HG02623 (cell line): ENCODE data around the gene SMARCAD1.

Source experiments
- ATAC-seq: cut with Tn5 transposase; IDR thresholded peaks from one replicate; pipeline ENCODE4 v1.9.1; 2021; ENCODE audit warnings: moderate library complexity; ENCODE audit not compliant: unreplicated experiment

Gene SMARCAD1, protein sequence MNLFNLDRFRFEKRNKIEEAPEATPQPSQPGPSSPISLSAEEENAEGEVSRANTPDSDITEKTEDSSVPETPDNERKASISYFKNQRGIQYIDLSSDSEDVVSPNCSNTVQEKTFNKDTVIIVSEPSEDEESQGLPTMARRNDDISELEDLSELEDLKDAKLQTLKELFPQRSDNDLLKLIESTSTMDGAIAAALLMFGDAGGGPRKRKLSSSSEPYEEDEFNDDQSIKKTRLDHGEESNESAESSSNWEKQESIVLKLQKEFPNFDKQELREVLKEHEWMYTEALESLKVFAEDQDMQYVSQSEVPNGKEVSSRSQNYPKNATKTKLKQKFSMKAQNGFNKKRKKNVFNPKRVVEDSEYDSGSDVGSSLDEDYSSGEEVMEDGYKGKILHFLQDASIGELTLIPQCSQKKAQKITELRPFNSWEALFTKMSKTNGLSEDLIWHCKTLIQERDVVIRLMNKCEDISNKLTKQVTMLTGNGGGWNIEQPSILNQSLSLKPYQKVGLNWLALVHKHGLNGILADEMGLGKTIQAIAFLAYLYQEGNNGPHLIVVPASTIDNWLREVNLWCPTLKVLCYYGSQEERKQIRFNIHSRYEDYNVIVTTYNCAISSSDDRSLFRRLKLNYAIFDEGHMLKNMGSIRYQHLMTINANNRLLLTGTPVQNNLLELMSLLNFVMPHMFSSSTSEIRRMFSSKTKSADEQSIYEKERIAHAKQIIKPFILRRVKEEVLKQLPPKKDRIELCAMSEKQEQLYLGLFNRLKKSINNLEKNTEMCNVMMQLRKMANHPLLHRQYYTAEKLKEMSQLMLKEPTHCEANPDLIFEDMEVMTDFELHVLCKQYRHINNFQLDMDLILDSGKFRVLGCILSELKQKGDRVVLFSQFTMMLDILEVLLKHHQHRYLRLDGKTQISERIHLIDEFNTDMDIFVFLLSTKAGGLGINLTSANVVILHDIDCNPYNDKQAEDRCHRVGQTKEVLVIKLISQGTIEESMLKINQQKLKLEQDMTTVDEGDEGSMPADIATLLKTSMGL

DNA sequence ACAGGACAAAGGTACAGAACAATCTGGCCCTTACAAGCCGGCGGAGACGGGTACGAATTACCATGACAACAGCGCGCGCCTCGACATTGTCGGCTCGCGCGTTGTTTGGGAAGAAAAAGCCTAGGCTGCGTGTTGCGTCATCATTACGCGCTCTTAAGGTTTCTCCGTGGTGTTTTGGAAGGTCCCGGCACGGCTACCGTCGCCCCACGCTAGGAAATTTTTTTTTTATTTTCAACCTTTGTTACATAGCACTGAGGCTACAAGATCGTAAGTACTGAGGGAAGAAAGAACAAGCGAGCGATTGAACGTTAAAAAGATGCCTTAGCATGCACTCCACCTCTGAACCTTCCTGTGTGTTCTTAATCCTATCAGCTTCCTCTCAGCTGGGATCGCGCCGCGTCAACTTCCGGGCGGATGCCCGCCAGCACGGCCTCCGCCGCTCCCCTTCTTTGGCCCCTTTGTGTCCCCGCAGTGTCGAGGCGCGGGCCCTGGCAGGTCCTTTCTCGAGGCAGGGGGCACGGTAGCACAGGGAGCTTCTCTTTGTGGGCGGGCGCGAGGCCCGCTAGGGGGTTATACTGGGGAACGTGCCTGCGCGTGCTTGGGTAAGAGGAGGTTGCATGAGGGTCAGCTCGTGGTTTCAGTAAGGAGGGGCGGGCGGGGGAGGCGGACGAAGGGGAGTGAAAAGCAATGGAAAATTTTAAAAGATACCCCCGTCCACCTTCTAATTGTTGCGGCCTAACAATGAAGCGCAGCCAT, at the start of gene SMARCAD1:
Gene SMARCAD1 (plus strand): TSS at position 397 of the 756 bp plus-strand sequence. CDS start 530 bp downstream, outside the sequence.
- peak; percentile 93 for ATAC-seq

GRCh38 chr4:94158883-94159282, 48.8 kb upstream of the SMARCAD1 start:
- ATAC-seq = no peak

DNA sequence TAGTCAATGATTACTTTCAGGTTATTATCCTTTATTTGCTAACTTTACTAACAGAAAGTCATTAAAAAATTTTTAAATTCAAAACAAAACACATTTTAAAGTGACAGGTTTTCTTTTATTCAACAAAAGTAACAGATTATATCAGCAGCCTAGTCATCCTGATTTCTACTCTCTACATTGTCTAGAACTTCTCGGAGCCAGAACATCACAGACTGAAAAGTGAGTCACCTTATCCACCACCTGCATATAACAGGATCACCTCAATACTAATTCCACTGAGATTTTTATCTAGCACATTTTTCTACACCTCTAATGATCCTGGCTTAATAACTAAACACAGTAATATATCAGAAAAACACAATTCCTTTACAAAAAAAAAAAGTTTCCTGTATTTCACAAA, 47.9 kb upstream of the SMARCAD1 start:
- ATAC-seq = no peak

DNA sequence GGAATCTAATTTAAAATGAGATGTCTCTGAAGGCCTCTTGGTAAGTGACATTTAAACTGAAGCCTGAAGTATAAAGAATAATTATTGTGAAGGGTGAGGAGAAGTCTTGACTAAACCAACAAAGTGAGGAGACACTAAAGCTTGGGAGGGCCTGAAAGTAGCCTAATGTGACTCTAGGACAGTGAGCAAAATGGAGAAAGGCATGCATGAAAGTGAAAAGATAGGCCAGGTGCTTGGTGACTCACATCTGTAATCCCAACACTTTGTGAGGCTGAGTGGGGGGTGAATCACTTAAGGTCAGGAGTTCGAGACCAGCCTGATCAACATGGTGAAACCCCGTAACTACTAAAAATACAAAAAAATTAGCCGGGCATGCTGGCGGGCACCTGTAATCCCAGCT, 46.9 kb upstream of the SMARCAD1 start:
- ATAC-seq = no peak

DNA sequence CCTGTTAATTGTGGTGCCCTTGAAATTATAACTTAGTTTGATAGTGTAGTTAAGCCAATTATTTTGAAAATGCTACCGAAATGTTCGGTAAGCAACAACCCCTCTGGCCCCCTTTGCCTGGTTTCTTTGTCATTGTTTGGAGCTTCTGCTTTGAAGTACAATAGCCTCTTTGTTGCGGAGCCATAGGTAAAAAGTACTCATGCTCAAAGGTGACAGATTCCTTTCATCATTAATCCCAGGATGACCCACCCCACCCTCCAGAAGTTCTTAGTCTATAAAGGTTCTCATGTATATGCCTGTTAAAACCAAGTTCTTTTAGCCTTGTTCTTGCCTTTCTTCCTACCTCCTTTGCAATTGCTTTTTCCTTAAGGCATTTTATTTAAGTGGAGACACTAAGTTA, 42.4 kb upstream of the SMARCAD1 start:
- no peak for ATAC-seq

- no peak for ATAC-seq
These were observed 39.3 kb upstream of the SMARCAD1 start for GRCh38 chr4:94168321-94168720.

DNA sequence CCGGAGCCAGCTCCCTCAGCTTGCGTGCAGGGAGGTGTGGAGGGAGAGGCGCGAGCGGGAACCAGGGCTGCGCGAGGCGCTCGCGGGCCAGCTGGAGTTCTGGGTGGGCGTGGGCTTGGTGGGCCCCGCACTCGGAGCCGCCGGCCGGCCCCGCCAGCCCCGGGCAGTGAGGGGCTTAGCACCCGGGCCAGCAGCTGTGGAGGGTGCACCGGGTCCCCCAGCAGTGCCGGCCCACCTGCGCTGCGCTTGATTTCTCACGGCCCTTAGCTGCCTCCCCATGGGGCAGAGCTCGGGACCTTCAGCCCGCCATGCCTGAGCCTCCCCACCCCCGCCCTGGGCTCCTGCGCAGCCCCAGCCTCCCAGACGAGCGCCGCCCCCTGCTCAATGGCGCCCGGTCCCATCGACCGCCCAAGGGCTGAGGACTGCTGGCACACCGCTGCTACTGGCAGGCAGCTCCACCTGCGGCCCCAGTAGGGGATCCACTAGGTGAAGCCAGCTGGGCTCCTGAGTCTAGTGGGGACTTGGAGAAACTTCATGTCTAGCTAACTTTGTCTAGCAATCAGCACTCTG, 37.8 kb upstream of the SMARCAD1 start:
- no peak for ATAC-seq

DNA sequence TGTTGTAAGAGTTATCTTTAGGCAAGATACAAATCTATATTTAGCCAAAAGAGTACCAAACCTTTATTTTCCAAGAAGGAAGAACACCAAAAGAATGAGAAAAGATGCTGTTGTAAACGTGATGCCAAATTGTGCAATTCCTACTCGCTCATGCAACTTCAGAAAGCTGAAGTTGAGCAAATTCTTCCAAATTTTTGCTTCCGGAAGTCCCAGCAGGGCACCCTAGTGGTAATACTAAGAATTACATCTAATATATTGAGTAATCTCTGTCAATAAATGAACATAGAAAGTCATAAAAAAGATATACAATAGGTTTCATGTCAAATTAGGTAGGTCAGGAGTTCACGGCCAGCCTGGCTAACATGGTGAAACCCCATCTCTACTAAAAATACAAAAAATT, 36.0 kb upstream of the SMARCAD1 start:
- no peak for ATAC-seq

- ATAC-seq = no peak
These were observed 32.0 kb upstream of the SMARCAD1 start for GRCh38 chr4:94175553-94176261.

GRCh38 chr4:94177822-94178221, 29.8 kb upstream of the SMARCAD1 start:
- no peak for ATAC-seq

GRCh38 chr4:94181815-94182214, 25.9 kb upstream of the SMARCAD1 start:
- no peak for ATAC-seq

DNA sequence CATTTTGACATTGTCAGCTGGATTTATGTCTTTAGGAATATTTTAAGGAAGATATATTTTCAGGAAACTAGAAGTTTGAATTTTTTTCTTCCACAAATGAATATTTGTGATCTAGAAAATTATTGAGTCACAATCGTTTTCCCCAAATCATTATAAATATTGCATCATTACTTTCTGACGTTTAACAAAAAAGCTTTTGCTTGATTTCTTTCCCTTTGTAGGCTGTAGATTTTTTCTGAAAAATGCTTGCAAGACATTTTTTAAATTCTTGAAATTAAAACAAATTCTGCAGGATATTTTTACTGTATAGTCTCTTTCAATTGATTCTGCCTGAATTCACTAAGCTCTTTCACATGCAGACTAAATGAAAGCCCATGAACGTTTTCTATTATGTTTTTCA, 4.9 kb upstream of the SMARCAD1 start:
- no peak for ATAC-seq

GRCh38 chr4:94208266-94208665, 601 bp downstream of the SMARCAD1 start:
- ATAC-seq = no peak

GRCh38 chr4:94208918-94209317, 1.3 kb downstream of the SMARCAD1 start:
- ATAC-seq = no peak

GRCh38 chr4:94211861-94212260, 4.2 kb downstream of the SMARCAD1 start:
- no peak for ATAC-seq

DNA sequence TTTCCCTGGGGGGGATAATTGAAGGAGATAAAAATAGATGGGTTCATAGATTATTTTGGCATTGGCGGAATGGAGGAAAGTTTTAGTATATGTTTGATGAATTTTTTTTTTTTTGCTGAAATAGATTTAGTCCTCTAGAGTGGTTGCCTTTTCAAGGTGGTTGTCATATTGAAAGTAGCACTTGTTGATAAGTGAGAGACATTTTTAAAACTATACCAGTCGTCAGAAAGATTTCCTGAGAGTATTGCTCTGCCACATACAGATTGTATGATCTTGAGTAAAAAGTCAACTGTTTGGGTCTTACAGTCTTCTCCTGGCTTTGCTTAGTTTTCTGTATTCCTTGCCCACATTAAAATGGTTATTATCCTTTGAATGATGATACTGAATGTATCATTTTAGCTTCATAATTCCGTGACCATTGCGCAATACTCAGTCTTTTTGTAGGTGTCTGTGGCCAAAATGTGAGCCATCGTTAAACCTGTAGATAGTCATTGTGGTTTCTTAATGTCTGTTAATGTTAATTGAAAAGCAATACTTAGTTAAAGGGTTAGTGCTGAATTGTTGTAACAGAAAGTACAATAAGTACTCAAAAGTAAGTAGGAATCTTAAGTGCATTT, 7.1 kb downstream of the SMARCAD1 start:
- ATAC-seq = no peak

DNA sequence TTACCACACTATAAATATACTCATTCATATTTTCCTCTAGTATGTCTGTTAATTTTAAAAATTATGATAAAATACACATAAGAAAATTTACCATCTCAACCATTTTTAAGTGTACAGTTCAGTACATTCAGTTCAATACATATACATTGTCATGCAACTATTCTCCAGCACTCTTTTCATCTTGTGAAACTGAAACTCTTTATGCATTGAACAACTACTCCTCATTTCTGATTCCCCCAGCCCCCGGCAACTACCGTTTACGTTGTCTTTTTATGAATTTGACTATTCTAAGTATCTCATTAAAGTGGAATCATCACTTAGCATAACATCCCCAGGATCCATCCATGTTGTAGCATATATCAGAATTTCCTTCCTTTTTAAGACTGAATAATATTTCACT, 8.7 kb downstream of the SMARCAD1 start:
- no peak for ATAC-seq

DNA sequence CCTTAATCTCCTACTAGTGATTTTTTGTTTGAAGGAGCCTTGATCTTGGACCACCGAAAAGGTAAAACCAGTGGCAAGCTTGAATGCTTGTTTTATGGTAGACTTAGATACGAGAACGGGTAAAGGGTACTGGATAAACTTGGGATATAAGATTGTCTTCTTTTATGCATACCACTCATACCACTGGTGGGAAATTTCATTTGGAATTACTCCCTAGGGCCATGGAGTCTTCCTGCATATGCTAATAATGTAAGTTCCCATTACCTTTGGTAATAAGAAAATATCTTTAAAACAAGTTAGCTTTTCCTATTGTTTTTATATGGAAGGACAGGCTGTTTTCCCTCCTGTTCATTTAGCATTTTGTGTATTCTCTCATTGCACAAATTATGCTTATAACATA, 11.7 kb downstream of the SMARCAD1 start:
- ATAC-seq = no peak

DNA sequence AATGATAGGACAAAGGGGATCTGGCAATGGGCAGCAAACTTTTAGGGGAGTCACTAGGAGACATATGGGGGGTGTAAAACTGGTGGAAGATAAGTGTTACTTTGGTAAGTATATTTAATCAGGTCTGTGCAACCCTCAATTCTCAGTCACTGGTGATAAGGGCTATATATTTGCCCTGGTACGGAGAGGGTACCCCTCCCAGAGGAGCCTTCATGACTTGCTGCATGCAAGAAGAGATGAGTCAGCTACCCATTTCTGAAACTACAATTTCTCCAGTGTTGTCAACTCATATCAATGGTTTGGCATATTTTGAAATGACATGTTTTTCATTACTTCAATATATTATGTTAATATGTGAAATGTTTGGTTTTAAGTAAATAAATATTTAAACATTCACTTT, 14.3 kb downstream of the SMARCAD1 start:
- ATAC-seq = no peak

- no peak for ATAC-seq
These were observed 17.8 kb downstream of the SMARCAD1 start for GRCh38 chr4:94225449-94225848.
